Measurements from ENCODE around the gene DCDC2C. TPM values are rescaled to one million over a fixed set of nuclear protein-coding genes. Genes with fewer than 3 reads are reported as not detected.
"Not testable (repeated sequence)": the region's sequence is repeated elsewhere in the genome, so short reads cannot be mapped to it uniquely, and the experiment has no call there.

DCDC2C gene
- total RNA-seq, 1 donor from 2014 or later = not detected

DNA sequence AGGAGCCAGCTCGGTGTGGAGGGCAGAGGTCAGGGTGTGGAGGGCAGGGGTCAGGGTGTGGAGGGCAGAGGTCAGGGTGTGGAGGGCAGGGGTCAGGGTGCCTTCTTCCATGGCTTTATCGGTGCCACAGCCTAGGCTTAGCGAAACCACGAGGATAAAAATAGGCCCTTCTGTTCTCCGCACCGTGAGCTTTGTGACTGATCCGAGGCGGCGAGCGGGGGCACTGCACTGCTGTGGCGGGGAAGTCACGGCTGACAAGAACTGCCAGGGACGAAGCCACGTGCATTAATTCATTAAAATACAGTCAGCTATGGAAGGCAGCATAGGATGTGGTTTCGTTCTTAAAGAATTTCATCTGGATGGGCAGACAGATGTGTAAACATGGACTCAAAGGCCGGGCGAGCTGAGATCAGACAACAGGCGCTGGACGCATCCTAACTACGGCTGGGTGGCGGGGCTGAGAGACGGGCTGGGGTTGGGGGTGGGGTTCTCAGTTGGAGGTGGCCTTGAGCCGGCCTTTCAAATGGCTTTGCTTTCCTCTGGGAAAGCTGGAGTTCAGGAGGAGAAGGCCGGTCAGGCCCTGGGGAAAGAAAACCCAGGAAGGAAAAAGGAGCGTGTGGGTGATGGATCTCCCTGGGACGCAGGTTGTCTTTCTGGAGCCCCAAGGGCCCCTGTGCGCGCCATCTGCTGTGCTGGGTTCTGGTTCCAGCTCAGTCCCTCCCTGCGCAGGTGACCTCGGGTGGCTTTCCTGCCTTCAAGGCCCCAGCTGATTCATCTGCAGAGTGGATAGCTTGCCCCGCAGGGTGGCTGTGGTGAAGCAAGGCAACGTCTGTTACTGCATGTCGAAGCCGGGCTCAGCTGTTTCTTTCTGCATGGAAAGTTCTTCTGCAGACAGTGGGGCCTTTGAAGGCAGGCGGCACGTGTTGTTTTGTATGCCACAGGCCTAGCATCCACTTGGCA, 46.3 kb upstream of the DCDC2C start:
- H3K27me3 Mint-ChIP-seq = no peaks in the 10 kb centered on the region
- TF ChIP-seq, protein P1, sequence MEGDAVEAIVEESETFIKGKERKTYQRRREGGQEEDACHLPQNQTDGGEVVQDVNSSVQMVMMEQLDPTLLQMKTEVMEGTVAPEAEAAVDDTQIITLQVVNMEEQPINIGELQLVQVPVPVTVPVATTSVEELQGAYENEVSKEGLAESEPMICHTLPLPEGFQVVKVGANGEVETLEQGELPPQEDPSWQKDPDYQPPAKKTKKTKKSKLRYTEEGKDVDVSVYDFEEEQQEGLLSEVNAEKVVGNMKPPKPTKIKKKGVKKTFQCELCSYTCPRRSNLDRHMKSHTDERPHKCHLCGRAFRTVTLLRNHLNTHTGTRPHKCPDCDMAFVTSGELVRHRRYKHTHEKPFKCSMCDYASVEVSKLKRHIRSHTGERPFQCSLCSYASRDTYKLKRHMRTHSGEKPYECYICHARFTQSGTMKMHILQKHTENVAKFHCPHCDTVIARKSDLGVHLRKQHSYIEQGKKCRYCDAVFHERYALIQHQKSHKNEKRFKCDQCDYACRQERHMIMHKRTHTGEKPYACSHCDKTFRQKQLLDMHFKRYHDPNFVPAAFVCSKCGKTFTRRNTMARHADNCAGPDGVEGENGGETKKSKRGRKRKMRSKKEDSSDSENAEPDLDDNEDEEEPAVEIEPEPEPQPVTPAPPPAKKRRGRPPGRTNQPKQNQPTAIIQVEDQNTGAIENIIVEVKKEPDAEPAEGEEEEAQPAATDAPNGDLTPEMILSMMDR (IDR thresholded peaks at IDR 0.05; ENCODE audit: unreplicated experiment) = no peak
- peaks cover 32% of the 10 kb centered on the region for H3K4me1 Mint-ChIP-seq (ENCODE audit: low read depth)
- peaks cover 1% of the 10 kb centered on the region for H3K36me3 Mint-ChIP-seq (ENCODE audit: insufficient read depth)
- H3K4me3 Mint-ChIP-seq (ENCODE audit: low read depth) = no peak overlapping the region
- H3K27ac Mint-ChIP-seq = peak overlapping the region; percentile 69
- no peak for DNase-seq (ENCODE audit: low spot score, unreplicated experiment)
- H3K9me3 Mint-ChIP-seq (ENCODE audit: low read depth) = no peaks in the 10 kb centered on the region

DNA sequence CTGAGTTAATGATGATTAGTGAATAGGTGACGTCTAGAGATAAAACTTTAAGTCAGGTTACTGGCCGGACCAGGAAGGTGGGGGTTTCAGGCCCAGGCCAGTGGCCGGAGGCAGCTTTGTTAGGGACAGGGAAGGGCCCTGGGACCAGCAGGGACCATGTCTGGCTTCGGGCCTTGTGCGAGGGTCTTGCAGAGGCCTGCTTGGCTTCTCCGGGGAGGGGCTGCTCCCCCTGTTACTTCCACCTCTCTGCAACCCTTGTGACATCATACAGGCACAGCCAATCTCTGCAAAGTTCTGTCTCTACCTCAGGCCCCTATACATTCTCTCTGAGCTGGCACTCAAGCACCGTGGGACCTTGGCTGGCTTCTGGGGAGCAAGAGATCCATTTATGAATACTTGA, 45.5 kb upstream of the DCDC2C start, which contains the start of gene ALLC:
TSS of gene ALLC (plus strand) at position 320 of the 400 bp plus-strand sequence. CDS start 12,958 bp downstream, outside the sequence.
- Mint-ChIP-seq H3K4me3 (ENCODE audit: low read depth) (no peak within 1 kb of the TSS), H3K4me1 (ENCODE audit: low read depth) (peaks cover 30% of the 10 kb centered on the region), H3K36me3 (ENCODE audit: insufficient read depth) (no peaks in the 10 kb centered on the region), H3K9me3 (ENCODE audit: low read depth) (no peaks in the 10 kb centered on the region), H3K27ac (peak within 1 kb of the TSS; percentile 69), H3K27me3 (no peaks in the 10 kb centered on the region)
- DNase-seq (ENCODE audit: low spot score, unreplicated experiment) = no peak
- TF ChIP-seq, protein P1 (IDR thresholded peaks at IDR 0.05; ENCODE audit: unreplicated experiment) = no peak

DNA sequence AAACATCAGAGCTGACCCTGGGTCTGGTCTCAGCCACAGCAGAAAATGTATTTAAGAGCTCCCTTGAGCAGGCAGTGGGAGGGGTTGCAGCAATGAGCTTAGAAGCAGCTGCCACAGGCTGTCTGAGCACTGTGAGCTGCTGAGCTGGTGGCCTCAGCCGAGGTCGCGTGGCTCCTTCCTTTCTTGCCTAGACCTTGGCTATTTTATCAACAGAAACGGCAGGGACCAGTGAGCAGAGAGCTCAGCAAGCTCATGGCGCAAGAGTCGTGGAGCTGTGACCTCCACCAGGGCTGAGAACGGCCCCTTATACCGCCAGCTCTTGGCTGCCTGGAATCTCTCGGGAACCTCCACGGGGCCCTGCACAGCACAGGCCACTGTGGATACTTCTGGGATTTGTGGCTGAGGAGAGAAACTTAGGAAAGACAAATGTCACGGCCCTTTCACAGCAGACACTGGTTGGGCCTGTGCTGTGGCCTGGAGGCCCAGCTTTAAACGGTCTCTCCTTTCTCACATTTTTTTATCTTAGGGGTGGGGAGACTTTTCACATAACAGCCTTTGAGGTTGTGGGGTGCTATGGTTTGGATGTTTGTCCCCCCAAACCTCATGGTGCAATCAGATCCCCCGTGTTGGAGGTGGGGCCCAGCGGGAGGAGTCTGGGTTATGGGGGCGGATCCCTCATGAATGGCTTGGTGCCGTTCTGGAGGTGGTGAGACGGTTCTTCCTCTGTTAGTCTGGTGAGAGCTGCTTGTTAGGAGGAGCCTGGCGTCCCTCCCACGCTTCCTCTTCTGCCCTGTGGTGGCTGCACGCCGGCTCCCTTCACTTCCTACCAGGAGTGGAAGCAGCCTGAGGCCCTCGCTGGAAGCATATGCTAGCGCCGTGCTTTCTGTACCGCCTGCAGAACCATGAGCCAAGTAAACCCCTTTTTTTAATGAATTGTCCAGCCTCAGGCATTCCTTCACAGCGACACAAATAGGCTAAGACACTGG, 43.6 kb upstream of the DCDC2C start:
- Mint-ChIP-seq H3K9me3 (ENCODE audit: low read depth) (no peaks in the 10 kb centered on the region), H3K27ac (no peak overlapping the region), H3K4me3 (ENCODE audit: low read depth) (no peak overlapping the region), H3K36me3 (ENCODE audit: insufficient read depth) (no peaks in the 10 kb centered on the region), H3K4me1 (ENCODE audit: low read depth) (peaks cover 32% of the 10 kb centered on the region), H3K27me3 (no peaks in the 10 kb centered on the region)
- TF ChIP-seq, protein P1 (IDR thresholded peaks at IDR 0.05; ENCODE audit: unreplicated experiment) = no peak
- DNase-seq (ENCODE audit: low spot score, unreplicated experiment) = no peak

DNA sequence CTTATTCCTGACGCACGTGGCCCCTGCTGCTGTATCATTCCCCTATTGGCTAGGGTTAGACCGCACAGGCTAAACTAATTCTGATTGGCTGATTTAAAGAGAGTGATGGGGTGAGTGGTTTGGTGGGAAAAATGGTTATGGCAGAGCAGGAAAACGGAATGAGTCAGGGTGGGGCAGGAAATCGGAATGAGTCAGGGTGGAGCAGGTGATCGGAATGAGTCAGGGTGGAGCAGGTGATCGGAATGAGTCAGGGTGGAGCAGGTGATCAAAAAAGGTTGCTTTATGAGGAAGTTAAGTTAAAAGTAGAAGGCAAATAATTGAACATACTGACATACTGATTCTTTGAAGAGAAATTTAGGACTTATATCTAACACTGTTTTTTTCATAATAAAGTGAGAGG, 42.7 kb upstream of the DCDC2C start:
- H3K27me3 Mint-ChIP-seq; H3K27ac Mint-ChIP-seq; H3K9me3 Mint-ChIP-seq (ENCODE audit: low read depth); H3K36me3 Mint-ChIP-seq (ENCODE audit: insufficient read depth); DNase-seq (ENCODE audit: low spot score, unreplicated experiment); H3K4me3 Mint-ChIP-seq (ENCODE audit: low read depth): not testable (repeated sequence)
- H3K4me1 Mint-ChIP-seq (ENCODE audit: low read depth) = peaks cover 30% of the 10 kb centered on the region

DNA sequence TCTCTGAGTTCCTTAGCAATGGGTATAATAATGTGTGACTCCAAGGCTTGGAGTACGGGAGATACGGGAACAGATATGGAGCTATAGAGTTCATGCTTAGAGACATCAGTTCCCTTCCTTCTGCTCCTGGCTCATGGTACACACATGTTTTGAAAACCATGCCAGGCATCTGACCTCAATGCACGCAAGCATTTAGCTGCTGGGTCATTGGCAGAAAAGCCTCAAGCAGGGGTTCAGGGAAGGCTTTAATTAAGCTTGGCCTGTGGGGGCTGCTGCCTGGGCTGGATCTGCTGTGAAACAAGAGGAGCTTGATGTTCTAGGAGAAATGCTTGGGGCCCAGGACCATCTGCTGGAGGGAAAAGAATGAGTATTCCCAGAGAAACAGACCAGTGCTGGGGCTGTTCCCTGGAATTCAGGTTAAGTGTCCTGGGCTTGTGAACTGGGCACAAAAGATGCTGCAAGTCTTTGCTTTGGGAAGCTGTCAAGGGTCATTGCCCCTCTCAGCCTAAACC, 42.2 kb upstream of the DCDC2C start:
- Mint-ChIP-seq H3K4me1 (ENCODE audit: low read depth) (peaks cover 31% of the 10 kb centered on the region), H3K27ac (no peak overlapping the region), H3K9me3 (ENCODE audit: low read depth) (no peaks in the 10 kb centered on the region), H3K27me3 (no peaks in the 10 kb centered on the region), H3K36me3 (ENCODE audit: insufficient read depth) (no peaks in the 10 kb centered on the region), H3K4me3 (ENCODE audit: low read depth) (no peak overlapping the region)
- TF ChIP-seq, protein P1 (IDR thresholded peaks at IDR 0.05; ENCODE audit: unreplicated experiment) = no peak
- DNase-seq (ENCODE audit: low spot score, unreplicated experiment) = no peak
